ENCODE results near the gene GPR55.
"Not testable (repeated sequence)": the region's sequence is repeated elsewhere in the genome, so short reads cannot be mapped to it uniquely, and the experiment has no call there.

GPR55 gene, protein sequence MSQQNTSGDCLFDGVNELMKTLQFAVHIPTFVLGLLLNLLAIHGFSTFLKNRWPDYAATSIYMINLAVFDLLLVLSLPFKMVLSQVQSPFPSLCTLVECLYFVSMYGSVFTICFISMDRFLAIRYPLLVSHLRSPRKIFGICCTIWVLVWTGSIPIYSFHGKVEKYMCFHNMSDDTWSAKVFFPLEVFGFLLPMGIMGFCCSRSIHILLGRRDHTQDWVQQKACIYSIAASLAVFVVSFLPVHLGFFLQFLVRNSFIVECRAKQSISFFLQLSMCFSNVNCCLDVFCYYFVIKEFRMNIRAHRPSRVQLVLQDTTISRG

DNA sequence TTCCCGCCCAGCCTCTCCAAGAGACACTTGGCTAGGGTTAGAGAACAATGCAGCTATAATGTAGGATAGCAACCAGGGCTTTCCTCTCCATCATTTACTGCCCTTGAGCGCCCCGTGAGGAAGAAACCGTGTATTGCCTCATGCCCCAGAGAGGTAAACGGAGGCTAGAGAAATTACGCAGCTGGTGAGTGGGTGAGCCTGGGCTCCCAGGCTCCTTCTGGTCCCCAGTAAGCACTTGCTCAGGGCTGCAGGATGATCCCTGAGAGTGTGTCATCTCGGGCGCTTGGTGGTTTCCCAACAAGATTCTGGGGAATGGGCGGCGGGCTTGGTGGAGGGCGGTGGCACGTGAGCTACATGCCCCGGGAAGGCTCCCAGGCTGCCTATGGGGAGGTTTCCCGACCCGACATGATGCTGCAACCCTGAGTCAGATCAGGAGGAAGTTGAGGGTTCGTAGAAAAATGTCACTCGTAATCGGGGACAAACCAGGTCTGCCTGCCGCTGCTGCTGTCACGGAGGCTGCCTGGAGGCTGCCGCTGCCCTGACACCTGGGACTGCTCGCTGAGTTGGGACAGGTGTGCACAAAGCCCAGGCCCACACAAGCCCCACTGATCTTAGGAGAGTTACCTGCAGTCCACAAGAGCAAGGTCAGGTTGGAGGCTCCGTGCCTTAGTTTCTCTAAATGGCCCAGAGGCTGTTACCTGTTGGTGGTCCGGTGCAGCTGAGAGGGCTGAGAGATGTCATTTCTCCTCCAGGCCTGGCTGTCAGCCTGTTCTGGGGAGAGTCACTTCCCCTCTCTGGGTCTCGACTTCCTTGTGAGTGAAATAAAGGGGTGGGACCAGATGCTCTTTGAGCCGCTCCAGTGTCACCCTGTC is at the start of gene GPR55:
TSS of gene GPR55 (minus strand) at position 773 of the 872 bp plus-strand sequence. CDS start 14,280 bp downstream, outside the sequence.
- peak in 1 of 2 donors; percentile 63 for DNase-seq (ENCODE audit: low read depth in 1 of 2, low spot score in 1 of 2)

DNA sequence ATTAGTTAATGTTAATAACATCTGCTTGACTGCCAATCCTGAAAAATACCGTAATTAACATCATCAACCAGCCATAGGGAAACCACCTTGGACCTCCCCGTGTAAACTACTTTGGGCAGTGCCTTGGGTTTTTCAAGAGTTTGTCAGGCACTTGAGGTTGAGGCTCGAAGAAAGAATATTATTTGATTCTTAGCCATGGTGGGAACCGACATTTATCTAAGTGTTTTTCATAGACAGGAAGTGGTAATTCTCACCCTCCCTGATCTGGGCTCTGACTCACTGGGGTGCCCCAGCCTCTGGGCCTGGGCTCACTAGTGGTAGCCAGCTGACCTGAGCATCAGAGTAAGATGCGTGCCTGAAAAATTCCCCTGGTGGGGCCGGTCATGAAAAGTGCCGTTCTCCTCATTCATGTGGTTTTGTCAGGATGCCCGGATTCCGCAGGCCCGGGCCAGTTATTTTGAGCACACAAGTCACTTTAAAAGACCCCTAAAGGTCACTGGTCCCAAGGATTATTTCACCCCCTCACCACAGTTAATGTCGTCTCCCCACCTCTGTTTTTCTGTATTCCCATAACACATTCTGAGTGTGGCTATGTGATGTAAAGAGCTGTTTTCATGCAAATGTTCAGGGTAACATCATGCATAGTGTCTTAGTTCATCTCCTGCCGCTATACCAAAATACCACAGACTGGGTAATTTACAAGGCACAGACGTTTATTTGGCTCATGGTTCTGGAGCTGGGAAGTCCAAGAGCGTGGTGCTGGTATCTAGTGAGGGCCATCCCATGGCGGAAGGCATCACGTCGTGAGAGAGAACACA is 49.3 kb upstream of the GPR55 start:
- peak; percentile 30 to 46 for DNase-seq (ENCODE audit: low read depth in 1 of 2, low spot score in 1 of 2)

DNA sequence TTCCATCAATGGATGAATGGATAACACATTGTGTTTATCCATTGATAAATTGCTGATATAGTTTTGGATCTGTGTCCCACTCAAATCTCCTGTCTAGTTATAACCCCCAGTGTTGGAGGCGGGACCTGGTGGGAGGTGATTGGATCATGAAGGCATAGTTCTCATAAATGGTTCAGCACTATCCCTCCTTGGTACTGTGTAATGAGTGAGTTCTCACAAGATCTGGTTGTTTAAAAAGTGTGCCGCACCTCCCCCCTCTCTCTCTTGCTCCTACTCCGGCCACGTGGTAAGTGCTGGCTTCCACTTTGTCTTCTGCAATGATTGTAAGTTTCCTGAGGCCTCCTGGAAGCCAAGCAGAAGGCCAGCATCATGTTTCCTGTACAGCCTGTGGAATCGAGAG is 47.0 kb upstream of the GPR55 start:
- DNase-seq (ENCODE audit: low read depth in 1 of 2, low spot score in 1 of 2): no peak

DNA sequence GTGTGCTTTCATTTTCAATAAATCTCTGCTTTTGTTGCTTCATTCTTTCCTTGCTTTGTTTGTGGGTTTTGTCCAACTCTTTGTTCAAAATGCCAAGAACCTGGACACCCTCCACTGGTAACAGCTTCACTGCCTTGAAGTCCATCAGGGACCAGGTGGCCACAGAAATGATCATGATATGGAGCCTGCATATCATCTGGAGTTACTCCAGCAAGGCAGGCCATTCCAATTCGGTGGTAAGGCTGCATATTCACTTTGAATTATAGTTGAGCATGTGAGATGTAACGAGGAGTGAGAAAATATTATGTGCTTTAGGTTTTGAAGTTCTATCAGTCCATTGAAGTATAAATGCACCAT is 44.6 kb upstream of the GPR55 start:
- no peak for DNase-seq (ENCODE audit: low read depth in 1 of 2, low spot score in 1 of 2)

DNA sequence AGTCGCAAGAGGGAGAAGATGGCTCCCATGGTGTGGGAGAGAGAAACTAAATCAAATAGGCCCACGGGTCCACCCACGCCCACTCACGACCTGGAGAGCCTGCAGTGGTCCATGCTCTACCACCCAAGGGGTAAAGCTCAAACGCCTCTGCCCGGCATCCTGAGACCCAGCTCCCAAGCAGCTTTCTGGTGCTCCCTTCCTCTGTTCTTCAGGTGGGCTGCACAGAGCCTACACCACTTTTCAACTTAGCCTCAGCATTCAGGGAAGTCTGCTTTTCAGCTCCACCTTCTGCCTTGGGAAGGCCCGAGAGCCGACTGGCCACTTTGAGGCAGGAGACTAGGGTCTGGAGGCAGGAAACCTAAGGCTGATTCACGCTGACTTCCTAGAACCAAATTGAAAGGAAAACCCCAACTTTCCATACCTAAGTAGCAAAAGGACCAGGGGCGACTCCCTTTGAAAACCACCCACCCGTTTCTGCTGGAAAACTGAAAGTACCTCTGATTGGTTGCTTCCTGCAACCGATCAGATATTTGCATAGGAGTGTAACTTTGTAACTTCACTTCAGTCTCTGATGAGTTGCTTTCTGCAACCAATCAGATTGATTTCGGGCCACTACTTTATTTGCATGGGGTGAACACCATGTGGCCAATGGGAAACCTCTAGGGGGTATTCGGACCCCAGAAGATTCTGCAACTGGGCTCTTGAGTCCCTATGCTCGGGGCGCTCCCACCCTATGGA is 44.0 kb upstream of the GPR55 start:
- no peak for DNase-seq (ENCODE audit: low read depth in 1 of 2, low spot score in 1 of 2)

DNA sequence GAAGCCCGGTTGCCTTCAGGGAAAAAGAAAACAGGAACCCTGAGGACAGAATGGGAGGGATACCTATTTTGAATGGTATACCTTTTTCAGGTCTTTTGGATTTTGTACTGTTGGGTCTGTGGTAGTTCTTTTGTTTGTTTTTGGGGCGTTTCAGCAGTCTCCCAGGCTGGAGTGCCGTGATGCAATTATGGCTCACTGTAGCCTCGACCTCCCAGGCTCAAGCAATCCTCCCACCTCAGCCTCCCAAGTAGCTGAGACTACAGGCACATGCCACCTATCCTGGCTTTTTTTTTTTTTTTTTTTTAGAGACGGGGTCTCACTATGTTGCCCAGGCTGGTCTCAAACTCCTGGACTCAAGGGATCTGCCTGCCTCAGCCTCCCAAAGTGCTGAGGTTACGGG is 43.3 kb upstream of the GPR55 start:
- not testable (repeated sequence) for DNase-seq (ENCODE audit: low read depth in 1 of 2, low spot score in 1 of 2)

DNA sequence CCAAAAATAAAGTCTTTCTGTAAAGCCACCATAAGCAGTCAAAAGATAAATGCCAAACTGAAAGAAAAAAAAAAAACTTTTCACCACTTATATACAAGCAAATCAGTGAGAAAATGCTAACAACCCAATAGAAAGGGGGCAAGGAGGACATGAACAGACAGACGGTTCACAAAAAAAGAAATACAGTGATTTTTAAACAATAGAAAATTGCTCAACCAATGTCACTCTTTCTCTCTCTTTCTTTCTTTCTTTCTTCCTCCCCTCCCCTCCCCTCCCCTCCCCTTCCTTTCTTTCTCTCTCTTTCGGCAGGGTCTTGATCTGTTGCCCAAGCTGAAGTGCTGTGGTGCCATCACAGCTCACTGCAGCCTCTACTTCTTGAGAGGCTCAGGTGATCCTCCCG is 42.1 kb upstream of the GPR55 start:
- DNase-seq (ENCODE audit: low read depth in 1 of 2, low spot score in 1 of 2): no peak

DNA sequence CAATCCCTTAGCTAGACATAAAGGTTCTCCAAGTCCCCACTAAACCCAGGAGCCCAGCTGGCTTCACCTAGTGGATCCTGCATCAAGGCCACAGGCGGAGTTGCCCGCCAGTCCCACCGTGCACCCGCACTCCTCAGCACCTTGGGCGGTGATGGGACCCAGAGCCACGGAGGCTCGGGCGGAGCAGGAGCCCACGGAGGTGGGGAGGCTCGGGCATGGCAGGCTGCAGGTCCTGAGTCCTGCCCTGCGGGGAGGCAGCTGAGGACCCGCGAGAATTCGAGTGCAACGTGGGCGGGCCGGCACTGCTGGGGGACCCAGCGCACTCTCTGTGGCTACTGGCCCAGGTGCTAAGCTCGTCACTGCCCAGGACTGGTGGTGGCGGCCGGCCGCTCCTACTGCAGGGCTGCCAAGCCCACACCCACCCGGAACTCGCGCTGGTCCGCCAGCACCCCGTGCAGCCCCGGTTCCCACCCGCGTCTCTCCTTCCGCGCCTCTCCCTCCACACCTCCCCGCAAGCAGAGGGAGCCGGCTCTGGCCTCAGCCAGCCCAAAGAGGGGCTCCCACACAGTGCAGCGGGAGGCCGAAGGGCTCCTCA is 39.2 kb upstream of the GPR55 start:
- DNase-seq (ENCODE audit: low read depth in 1 of 2, low spot score in 1 of 2): no peak

DNA sequence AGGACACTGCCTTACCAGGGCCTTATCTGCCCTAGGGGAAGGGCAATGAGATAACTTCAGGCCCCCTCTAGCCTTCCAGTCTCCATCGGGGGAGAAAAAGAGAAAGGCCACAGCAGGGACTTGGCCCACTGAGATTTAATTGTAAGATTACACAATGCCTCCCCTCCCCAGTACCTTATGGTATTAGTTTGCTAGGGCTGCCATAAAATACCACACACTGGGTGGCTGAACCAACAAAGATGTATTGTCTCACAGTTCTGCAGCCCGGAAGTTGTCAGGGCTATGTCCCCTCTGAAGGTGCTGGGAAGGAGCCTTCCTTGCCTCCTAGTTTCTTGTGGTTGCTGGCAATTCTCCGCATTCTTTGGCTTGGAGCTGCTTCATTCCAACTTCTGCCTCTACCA is 36.0 kb upstream of the GPR55 start:
- DNase-seq (ENCODE audit: low read depth in 1 of 2, low spot score in 1 of 2): no peak

DNA sequence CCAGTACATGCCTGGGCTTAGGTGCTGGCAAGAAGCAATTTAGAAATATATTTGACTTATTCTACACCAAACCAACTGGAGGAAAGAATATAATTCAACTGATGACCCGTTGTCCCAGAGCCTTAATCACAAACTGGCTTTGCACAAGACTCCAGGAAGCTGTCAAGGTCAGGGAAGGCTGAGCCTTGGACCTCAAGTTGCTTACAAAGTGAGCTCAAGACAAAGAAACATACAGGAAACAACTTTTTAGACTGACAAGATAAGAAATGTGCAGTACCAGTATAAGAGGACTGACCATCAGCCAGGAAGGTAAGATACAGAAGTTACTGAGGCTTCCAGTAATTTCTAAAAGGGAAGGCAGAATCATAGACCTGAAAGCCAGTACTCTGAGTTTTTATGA is 35.0 kb upstream of the GPR55 start:
- DNase-seq (ENCODE audit: low read depth in 1 of 2, low spot score in 1 of 2): no peak

DNA sequence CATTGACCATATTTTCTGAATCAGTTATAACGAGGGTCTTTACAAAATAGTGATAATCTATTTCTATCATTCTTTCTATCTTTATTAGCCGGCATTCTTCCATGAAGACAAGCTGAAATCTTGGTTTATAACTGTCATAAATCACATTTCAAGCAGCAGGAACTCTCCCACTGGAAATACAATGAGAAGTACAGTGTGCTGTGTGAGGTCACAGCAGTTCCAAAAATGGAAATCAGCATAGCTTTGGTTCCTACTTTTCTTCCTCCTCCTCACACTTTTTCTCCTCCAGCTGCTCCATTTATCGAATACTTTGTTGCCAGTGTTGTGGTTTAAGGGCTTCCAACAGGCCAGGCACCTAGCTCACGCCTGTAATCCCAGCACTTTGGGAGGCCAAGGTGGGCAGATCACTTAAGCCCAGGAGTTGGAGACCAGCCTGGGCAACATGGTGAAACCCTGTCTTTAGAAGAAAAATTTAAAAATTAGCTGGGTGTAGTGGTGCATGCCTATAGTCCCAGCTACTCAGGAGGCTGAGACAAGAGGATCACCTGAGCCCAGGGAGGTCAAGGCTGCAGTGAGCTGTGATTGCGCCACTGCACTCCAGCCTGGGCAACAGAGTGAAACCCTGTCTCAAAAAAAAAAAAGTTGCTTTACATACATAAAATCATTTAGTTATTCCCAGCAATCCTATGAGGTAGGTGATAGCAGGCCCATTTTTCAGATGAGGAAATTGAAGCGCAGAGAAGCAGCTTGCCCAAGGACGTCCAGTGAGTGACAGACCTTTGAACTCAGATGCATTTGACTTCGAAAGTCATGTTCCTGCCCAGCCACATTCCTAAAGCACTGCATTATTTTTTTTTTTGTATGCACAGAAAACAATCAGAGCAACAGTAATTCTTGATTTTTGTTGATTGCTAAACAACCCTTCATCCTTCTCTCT is 34.0 kb upstream of the GPR55 start:
- no peak for DNase-seq (ENCODE audit: low read depth in 1 of 2, low spot score in 1 of 2)

DNA sequence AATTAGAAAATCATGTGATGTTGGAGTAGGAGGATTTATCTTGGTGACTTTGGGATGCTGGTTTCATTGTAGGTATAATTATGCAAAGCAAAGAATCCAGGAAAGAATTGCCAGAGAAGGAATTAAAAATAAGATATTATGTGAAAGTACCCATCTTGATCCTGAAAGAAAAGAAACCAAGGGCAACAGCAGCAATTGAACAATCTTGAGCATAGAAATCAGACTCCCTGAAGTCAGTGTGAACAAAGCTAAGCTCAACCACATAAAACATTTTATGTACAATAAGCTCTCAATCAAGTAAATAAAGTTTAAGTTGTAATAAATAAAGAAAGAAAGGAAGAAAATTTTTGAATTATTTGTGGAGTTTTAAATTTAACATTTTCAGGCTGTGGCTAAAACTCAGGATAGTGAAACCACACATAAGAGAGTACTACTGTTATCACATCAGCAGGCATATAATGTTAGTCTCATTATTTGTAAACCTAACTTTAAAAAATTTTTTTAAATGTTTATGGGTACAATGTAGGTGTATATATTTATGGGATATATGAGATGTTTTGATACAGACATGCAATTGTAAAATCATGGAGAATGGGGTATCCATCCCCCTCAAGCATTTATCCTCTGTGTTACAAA is 32.8 kb upstream of the GPR55 start:
- no peak for DNase-seq (ENCODE audit: low read depth in 1 of 2, low spot score in 1 of 2)

DNA sequence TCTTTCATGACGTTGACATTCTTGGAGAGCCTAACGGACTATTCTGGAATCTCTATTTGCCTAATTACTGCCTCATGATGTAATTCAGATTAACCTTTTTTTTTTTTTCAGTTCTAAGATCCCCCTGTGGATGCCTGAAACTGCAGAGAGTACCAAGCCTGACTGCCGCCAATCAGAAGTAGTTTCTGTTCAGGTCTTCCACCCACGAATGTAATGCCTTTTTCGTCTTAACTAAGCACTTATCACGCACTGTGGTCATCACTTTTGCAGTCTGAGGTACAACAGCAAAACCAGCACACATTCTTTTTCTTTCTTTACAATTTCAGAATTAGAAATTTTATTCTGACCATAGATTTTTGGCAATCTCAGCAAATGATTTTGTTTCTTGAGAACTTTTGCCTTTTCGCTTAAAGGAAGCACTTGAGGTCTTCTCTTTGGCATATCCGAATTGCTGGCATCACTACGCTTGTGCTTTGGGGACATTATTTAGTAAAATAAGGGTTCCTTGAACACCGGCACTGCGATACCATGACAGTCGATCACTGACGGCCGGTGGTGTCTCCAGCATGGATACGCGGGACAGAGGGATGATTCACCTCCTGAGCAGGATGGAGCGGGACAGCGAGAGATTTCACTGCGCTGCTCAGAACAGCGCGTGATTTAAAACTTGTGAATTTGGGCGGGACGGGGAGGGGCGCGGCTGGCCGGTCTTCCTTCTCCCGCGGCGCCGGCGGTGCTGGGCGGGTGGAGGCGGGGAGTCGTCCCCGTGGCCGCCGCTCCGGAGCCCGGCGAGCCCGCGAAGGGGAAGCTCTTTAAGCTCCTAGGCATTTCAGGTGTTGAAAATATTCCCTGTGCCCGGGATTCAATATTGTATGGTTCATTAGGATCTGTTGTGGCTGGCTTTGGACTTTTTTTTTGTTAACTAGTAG is 32.0 kb upstream of the GPR55 start:
- DNase-seq (ENCODE audit: low read depth in 1 of 2, low spot score in 1 of 2): no peak

DNA sequence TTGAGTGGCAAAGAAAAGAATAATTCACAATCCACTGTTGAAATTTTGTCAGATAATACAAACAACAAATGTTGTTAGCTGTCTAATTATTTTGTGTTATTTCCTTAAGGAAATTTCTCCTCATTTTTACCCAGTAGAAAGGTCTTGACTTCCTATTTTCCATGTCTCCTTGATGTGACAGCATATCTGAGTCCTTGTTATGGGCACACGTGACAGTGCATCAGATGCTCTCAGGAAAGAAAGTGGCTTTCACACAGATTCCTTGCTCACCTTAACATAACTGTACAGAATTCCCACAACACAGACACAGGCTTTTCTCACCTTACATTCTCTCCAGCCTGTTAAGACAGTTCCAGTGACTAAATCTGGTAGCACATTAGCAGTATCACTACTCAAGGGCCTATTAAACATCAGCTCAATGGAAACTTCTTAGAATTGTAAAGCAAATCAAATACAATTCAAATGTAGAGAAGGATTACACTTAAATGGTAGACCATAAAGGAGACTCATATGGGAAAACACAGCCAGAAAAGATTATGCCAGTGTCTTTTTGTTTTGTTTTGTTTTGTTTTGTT is 30.2 kb upstream of the GPR55 start:
- DNase-seq (ENCODE audit: low read depth in 1 of 2, low spot score in 1 of 2): no peak

DNA sequence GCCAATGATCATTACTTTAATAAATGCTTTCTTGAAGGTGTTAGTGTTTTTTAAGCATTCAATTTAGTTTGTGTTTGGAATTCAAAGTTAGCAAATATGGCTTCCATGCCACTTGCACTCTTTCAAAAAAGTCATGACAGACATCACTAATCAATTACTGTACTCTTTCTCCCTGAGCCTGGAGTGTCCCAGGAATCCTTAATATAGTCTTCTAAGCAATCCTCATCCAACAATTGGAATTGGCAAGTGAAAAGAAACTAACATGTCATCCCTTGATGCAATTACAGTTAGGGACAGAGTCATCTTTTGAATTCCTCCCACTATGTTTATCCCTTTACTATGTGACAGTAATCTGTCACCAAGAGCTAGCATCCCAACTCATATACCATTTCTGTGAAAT is 29.7 kb upstream of the GPR55 start:
- DNase-seq (ENCODE audit: low read depth in 1 of 2, low spot score in 1 of 2): no peak

DNA sequence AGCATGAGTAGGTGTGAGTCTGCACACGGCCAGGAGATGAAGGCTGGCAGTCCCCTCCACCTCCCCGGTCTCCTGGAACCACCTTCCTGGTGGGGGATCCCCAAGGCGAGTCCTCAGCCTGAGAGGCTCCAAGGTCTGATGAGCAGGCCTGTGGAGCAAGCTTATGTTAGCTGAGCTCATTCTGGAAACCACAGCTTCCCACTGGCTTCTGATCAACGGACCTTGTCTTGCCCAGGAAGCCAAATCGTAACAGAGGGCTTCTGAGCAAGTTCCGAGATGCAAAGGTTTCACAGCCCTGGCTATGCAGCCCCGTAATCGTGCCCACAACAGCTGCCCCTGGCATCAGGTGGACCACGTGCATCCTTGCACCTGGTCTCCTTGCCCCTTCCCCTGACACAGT is 28.8 kb upstream of the GPR55 start:
- no peak for DNase-seq (ENCODE audit: low read depth in 1 of 2, low spot score in 1 of 2)

DNA sequence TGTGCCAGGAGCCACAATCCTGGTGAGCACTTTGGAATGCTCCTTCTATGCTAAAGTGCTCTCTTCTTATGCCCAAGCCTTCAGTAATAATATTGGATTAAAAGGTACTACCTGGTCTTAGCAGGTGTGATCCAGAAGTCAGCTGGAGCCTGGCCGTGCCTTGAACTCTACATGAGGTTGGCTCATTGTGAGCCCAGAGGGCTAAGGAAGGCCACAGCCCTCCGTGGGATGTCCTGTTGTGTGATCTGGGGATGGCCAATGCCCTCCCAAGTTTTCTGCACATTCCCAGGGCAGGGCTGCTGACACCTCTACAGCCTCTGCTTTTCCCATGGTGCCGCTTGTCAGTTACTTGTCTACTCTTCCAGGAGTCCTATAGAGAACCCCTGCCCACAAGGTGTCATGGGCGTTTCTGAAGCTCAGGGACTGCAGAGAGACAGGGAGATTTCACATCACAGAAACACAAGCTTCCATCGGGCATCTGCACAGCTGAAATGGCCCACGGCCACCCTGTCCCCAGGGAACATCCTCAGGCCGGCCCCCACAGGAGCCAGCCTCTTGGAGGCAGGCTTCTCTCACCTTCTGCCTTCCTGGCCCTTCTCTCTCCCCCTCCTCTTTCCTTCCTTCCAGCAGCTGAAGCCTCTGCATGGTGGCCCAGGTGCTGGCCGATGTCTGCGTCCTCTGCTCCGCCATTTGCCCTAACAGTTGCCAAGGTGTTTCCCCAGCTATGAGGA is 27.3 kb upstream of the GPR55 start:
- no peak for DNase-seq (ENCODE audit: low read depth in 1 of 2, low spot score in 1 of 2)

All from stimulated activated CD4-positive, alpha-beta T cell treated with anti-CD3 and anti-CD28 coated beads, Interleukin-15, amount 100 ng/mL, for 1 hour (primary cell).